IMR-90 (cell line): ENCODE data around the gene S1PR2.

Experiments used
- BHLHE40 ChIP-seq: fragments of 150-350 bp; IDR thresholded peaks from 2 replicates; pipeline ENCODE4 v1.6.1; 2016; ENCODE audit warnings: mild to moderate bottlenecking, low read depth, low read length
- CEBPB ChIP-seq: IDR thresholded peaks from 2 replicates; pipeline ENCODE4 v1.6.1; 2012; ENCODE audit warnings: low read depth, low read length, improper control_type of control experiment
- FOS ChIP-seq: fragments of 150-350 bp; IDR thresholded peaks from 2 replicates; pipeline ENCODE4 v1.6.1; 2016; ENCODE audit warnings: low read depth, low read length
- MXI1 ChIP-seq: IDR thresholded peaks from 2 replicates; pipeline ENCODE4 v1.6.1; 2012; ENCODE audit warnings: low read depth, mild to moderate bottlenecking, low read length, moderate library complexity, borderline replicate concordance
- NFE2L2 ChIP-seq: fragments of 150-350 bp; IDR thresholded peaks from 2 replicates; pipeline ENCODE4 v1.6.1; 2016; ENCODE audit warnings: low read depth, mild to moderate bottlenecking, low read length
- POLR2A ChIP-seq: IDR thresholded peaks from 2 replicates; pipeline ENCODE4 v1.6.1; 2012; ENCODE audit warnings: mild to moderate bottlenecking, low read depth, low read length
- RAD21 ChIP-seq: IDR thresholded peaks from 2 replicates; pipeline ENCODE4 v1.6.1; 2012; ENCODE audit warnings: low read length, improper control_type of control experiment
- RCOR1 ChIP-seq: IDR thresholded peaks from 2 replicates; pipeline ENCODE4 v1.6.1; 2012; ENCODE audit warnings: mild to moderate bottlenecking, low read length, improper control_type of control experiment; ENCODE audit not compliant: insufficient replicate concordance
- RFX5 ChIP-seq: IDR thresholded peaks from 2 replicates; pipeline ENCODE4 v1.8.0; 2012; ENCODE audit warnings: low read depth, mild to moderate bottlenecking, low read length, moderate library complexity
- SMC3 ChIP-seq: fragments of 150-350 bp; IDR thresholded peaks from 2 replicates; pipeline ENCODE4 v1.6.1; 2016; ENCODE audit warnings: low read depth, mild to moderate bottlenecking, antibody characterized with exemption, low read length, moderate library complexity
- TF ChIP-seq, protein P1 (sequence below): conservative IDR thresholded peaks from 2 replicates; pipeline ENCODE4 v1.5.1; 2012; ENCODE audit warnings: mild to moderate bottlenecking, low read depth, low read length, improper control_type of control experiment
- TF ChIP-seq, protein P2 (sequence below): fragments of 150-350 bp; IDR thresholded peaks from 2 replicates; pipeline ENCODE4 v1.6.1; 2017; ENCODE audit warnings: mild to moderate bottlenecking, antibody characterized with exemption, low read length, low read depth
- TF ChIP-seq, protein P3 (sequence below): fragments of 150-350 bp; IDR thresholded peaks from 2 replicates; pipeline ENCODE4 v1.6.1; 2016; ENCODE audit warnings: low read depth, mild to moderate bottlenecking, low read length, moderate library complexity, borderline replicate concordance

DNA sequence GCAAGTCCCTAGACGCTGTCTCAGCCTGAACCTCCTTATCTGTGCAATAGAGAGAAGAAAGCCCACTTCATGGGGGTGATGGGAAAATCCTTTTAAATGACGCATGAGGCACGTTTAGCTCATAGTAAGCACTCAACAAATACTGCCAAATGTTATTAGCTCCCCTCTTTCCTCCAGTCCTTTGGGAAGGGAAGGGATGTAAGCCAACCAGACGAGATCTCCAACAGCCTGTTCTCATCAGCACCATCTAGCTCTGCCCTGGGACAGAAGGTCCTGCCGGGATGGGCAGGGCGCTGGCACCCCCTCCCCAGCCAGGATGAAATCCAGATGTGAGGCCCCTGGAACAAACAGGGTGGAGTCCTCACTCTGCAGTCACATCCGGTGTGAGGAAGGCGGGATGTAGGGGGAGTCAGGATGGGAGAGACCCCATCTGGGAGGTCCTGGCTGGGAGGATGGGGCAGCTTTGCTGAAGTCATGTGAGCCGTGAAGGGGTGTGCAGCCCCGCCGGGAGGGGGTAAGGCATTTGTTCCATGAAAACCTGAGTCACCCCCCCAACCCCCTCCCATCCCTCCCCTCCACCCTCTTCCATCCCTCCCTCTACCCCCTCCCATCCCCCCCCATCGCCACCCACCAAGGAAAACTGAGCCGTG, 4.6 kb downstream of the S1PR2 start:
- TF ChIP-seq RAD21 (0 out of 2 replicates have a peak, but pooled peaks have one; percentile 13), CEBPB (peak; percentile 47; the same call in 1 of the 2 replicates), NFE2L2 (no peak), POLR2A (peak; percentile 36; the same call in 1 of the 2 replicates), RCOR1 (no peak), RFX5 (no peak), BHLHE40 (peak; percentile 97), SMC3 (0 out of 2 replicates have a peak, but pooled peaks have one; percentile 7), MXI1 (no peak), FOS (0 out of 2 replicates have a peak, but pooled peaks have one; percentile 50)
- TF ChIP-seq, protein P1, sequence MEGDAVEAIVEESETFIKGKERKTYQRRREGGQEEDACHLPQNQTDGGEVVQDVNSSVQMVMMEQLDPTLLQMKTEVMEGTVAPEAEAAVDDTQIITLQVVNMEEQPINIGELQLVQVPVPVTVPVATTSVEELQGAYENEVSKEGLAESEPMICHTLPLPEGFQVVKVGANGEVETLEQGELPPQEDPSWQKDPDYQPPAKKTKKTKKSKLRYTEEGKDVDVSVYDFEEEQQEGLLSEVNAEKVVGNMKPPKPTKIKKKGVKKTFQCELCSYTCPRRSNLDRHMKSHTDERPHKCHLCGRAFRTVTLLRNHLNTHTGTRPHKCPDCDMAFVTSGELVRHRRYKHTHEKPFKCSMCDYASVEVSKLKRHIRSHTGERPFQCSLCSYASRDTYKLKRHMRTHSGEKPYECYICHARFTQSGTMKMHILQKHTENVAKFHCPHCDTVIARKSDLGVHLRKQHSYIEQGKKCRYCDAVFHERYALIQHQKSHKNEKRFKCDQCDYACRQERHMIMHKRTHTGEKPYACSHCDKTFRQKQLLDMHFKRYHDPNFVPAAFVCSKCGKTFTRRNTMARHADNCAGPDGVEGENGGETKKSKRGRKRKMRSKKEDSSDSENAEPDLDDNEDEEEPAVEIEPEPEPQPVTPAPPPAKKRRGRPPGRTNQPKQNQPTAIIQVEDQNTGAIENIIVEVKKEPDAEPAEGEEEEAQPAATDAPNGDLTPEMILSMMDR, result no peak; the same call in 1 of the 2 replicates
- TF ChIP-seq, protein P2, sequence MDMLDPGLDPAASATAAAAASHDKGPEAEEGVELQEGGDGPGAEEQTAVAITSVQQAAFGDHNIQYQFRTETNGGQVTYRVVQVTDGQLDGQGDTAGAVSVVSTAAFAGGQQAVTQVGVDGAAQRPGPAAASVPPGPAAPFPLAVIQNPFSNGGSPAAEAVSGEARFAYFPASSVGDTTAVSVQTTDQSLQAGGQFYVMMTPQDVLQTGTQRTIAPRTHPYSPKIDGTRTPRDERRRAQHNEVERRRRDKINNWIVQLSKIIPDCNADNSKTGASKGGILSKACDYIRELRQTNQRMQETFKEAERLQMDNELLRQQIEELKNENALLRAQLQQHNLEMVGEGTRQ, result no peak
- TF ChIP-seq, protein P3, sequence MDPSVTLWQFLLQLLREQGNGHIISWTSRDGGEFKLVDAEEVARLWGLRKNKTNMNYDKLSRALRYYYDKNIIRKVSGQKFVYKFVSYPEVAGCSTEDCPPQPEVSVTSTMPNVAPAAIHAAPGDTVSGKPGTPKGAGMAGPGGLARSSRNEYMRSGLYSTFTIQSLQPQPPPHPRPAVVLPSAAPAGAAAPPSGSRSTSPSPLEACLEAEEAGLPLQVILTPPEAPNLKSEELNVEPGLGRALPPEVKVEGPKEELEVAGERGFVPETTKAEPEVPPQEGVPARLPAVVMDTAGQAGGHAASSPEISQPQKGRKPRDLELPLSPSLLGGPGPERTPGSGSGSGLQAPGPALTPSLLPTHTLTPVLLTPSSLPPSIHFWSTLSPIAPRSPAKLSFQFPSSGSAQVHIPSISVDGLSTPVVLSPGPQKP, result no peak
